HEK293T (cell line): ENCODE results near the gene NFE2L3.
"Not testable (repeated sequence)": the region's sequence is repeated elsewhere in the genome, so short reads cannot be mapped to it uniquely, and the experiment has no call there.

ENCODE experiments used
- CTCF ChIA-PET: fragments of 350-600 bp; formaldehyde crosslinking; extraction: SDS; loops from one replicate; lab custom pipeline; 2021; ENCODE audit warnings: antibody characterized with exemption, inconsistent platforms; lab: Yijun Ruan, JAX
- POLR2A ChIA-PET: fragments of 350-600 bp; formaldehyde crosslinking; extraction: SDS; loops from one replicate; lab custom pipeline; 2020; ENCODE audit warnings: antibody characterized with exemption, inconsistent platforms; lab: Yijun Ruan, JAX
- DNase-seq: peaks from one replicate; pipeline ENCODE4 v3.0.0; 2012; ENCODE audit warnings: mixed read lengths; ENCODE audit errors: extremely low spot score
- ARNT ChIP-seq: fragments of 450-650 bp; IDR thresholded peaks from 2 replicates; pipeline ENCODE4 v1.6.1; 2017; ENCODE audit warnings: mild to moderate bottlenecking
- BHLHE40 ChIP-seq: fragments of 450-650 bp; IDR thresholded peaks from 2 replicates; pipeline ENCODE4 v1.6.1; 2016; ENCODE audit warnings: mild to moderate bottlenecking, moderate library complexity, borderline replicate concordance
- CTBP1 ChIP-seq: fragments of 450-650 bp; IDR thresholded peaks from 2 replicates; pipeline ENCODE4 v1.6.1; 2016; ENCODE audit warnings: borderline replicate concordance
- ELF4 ChIP-seq: fragments of 450-650 bp; IDR thresholded peaks from 2 replicates; pipeline ENCODE4 v1.6.1; 2017; ENCODE audit warnings: antibody characterized with exemption
- FOXA1 ChIP-seq: fragments of 450-650 bp; IDR thresholded peaks from 2 replicates; pipeline ENCODE4 v1.6.1; 2016; ENCODE audit warnings: mild to moderate bottlenecking
- FOXK2 ChIP-seq: fragments of 450-650 bp; IDR thresholded peaks from 2 replicates; pipeline ENCODE4 v1.6.1; 2016; ENCODE audit warnings: mild to moderate bottlenecking
- FOXM1 ChIP-seq: fragments of 450-650 bp; IDR thresholded peaks from 2 replicates; pipeline ENCODE4 v1.6.1; 2017; ENCODE audit warnings: mild to moderate bottlenecking, borderline replicate concordance
- HDGF ChIP-seq: fragments of 450-650 bp; IDR thresholded peaks from 2 replicates; pipeline ENCODE4 v1.6.1; 2017; ENCODE audit warnings: antibody characterized with exemption, borderline replicate concordance
- L3MBTL2 ChIP-seq: fragments of 450-650 bp; conservative IDR thresholded peaks from 2 replicates; pipeline ENCODE4 v1.6.1; 2016; ENCODE audit warnings: mild to moderate bottlenecking
- LEF1 ChIP-seq: fragments of 450-650 bp; IDR thresholded peaks from 2 replicates; pipeline ENCODE4 v1.6.1; 2017; ENCODE audit warnings: mild to moderate bottlenecking, borderline replicate concordance
- NFRKB ChIP-seq: fragments of 450-650 bp; IDR thresholded peaks from 2 replicates; pipeline ENCODE4 v1.6.1; 2016; ENCODE audit warnings: mild to moderate bottlenecking, moderate library complexity
- SP1 ChIP-seq: fragments of 450-650 bp; IDR thresholded peaks from 2 replicates; pipeline ENCODE4 v1.6.1; 2017
- SUZ12 ChIP-seq: fragments of 450-650 bp; IDR thresholded peaks from 2 replicates; pipeline ENCODE4 v1.6.1; 2016; ENCODE audit warnings: mild to moderate bottlenecking
- TARDBP ChIP-seq: fragments of 450-650 bp; IDR thresholded peaks from 2 replicates; pipeline ENCODE4 v1.6.1; 2016
- ZNF384 ChIP-seq: fragments of 450-650 bp; IDR thresholded peaks from 2 replicates; pipeline ENCODE4 v1.6.1; 2016
- TF ChIP-seq, protein P1 (sequence below): fragments of 450-650 bp; IDR thresholded peaks from 2 replicates; pipeline ENCODE4 v1.6.1; 2016

Gene NFE2L3

GRCh38 chr7:26172048-26172447 is 20.1 kb downstream of the NFE2L3 start:
- ChIA-PET POLR2A (no interaction called here), CTCF (no interaction called here)
- DNase-seq = no peak
- TF ChIP-seq CTBP1 (no peak), NFRKB (no peak), FOXM1 (no peak), FOXA1 (no peak)

- DNase-seq, POLR2A ChIA-PET: not testable (repeated sequence)
- CTCF ChIA-PET = interaction anchor here (0.6 kb wide), 1 partner anchor 122 kb away, joined by 3 read pairs; no protein-coding TSS in a partner anchor
Measured at GRCh38 chr7:26175903-26176302, 23.9 kb downstream of the NFE2L3 start.

DNA sequence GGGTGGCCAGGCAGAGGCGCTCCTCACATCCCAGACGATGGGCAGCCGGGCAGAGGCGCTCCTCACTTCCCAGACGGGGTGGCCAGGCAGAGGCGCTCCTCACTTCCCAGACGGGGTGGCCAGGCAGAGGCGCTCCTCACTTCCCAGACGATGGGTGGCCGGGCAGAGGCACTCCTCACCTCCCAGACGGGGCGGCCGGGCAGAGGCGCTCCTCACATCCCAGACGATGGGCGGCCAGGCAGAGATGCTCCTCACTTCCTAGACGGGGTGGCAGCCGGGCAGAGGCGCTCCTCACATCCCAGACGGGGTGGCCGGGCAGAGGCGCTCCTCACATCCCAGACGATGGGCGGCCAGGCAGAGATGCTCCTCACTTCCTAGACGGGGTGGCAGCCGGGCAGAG is 24.7 kb downstream of the NFE2L3 start:
- POLR2A ChIA-PET, DNase-seq, CTCF ChIA-PET: not testable (repeated sequence)

DNA sequence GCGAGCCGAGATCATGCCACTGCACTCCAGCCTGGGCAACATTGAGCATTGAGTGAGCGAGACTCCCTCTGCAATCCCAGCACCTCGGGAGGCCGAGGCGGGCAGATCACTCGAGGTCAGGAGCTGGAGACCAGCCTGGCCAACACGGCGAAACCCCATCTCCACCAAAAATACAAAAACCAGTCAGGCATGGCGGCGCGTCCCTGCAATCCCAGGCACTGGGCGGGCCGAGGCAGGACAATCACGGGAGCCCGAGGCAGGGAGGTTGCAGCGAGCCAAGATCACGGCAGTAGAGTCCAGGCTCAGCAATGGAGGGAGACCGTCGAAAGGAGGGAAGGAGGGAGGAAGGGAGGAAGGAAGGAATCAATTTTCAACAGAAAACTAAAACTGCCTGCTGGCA is 25.3 kb downstream of the NFE2L3 start:
- CTCF ChIA-PET, DNase-seq: not testable (repeated sequence)
- POLR2A ChIA-PET = interaction anchor here (0.5 kb wide), 1 partner anchor 28 kb away, joined by 3 read pairs; no protein-coding TSS in a partner anchor

DNA sequence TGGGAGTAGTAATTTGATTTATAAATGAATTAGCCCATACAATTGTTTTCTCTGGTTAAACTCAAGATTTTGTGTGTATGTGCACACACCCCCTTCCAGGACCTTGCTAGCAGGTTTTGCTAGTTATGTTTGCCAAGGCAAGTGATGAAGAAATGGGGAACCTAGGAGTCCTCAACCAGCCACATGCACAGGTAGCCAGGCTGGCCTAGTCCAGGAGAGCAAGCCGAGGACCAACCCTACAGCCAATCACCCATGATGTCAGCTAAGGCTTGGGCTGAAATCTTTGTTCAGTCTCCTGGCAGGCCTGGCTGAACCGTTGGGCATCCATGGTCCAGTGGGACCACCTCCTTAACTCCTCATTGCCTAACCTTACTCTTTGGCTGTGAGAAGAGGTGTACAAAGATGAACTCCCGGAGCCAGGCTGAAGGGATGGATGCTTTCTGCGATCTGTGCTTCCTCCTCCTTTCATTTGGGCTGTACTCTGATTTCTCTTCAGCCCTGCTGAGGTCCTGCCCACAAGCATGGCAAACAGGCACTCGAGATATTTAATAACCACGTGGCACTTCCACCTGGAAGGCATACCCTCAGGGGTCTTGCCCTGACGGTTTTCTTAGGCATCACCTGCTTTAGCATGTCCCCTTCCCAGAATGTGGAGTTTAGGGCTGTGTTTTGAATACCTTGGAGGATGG is 26.4 kb downstream of the NFE2L3 start:
- CTCF ChIA-PET = interaction anchor here (0.6 kb wide), 1 partner anchor 285 kb away, joined by 3 read pairs; no protein-coding TSS in a partner anchor

GRCh38 chr7:26179422-26179821 is 27.4 kb downstream of the NFE2L3 start:
- DNase-seq = no peak
- ChIA-PET POLR2A (interaction anchor here (1.5 kb wide), 1 partner anchor 28 kb away, joined by 4 read pairs; the partner anchor contains the start of gene NFE2L3), CTCF (interaction anchor here (0.6 kb wide), 1 partner anchor 286 kb away, joined by 3 read pairs; no protein-coding TSS in a partner anchor)
- TF ChIP-seq SUZ12 = no peak

More for the DNA sequence above, 26.4 kb downstream of the NFE2L3 start:
- no peak for DNase-seq
- TF ChIP-seq TARDBP = no peak
- POLR2A ChIA-PET = no interaction called here

DNA sequence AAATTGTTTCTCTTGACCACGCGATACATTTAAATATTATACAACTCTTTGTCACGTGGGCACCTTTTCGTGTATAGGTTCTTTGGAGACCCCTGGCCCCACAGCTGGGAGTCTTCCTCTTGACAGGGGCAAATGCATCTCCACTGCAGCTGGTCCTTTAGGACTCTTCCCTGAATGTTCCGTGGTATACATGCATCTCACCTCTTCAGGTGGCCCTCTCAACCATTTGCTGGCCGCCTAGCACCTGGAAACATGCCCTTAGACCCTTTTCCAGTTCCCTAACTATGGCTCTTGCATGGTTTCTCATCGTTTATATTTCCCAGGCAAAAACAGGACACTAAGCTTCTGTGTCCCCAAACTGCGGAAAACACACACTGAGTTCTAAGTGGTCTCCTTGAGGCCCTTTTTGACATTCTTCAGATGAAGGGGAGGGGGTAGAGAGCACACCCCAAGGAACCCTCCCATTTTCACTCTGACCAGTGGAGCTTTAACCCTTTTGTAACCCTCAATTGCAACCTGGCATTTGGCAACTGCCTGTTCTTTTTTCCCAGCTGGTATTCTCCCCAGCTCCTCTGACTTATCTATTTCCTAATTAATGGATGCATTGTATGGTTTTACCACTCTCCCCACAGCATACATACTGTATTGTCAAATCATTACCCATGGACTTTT is 28.0 kb downstream of the NFE2L3 start:
- ChIA-PET POLR2A (interaction anchor here (0.9 to 1.5 kb wide), 2 partner anchors 22 to 28 kb away, joined by 3 to 4 read pairs; partner anchors contain the start of gene NFE2L3), CTCF (interaction anchor here (0.6 to 0.7 kb wide), 2 partner anchors 105 to 111 kb away, joined by 3 to 7 read pairs; no protein-coding TSS in a partner anchor)
- TF ChIP-seq ARNT (no peak), ZNF384 (no peak), NFRKB (no peak), FOXK2 (no peak), TARDBP (no peak), SP1 (no peak), ELF4 (no peak), BHLHE40 (no peak), HDGF (no peak), LEF1 (no peak), CTBP1 (no peak), FOXM1 (no peak), FOXA1 (no peak)
- TF ChIP-seq, protein P1, sequence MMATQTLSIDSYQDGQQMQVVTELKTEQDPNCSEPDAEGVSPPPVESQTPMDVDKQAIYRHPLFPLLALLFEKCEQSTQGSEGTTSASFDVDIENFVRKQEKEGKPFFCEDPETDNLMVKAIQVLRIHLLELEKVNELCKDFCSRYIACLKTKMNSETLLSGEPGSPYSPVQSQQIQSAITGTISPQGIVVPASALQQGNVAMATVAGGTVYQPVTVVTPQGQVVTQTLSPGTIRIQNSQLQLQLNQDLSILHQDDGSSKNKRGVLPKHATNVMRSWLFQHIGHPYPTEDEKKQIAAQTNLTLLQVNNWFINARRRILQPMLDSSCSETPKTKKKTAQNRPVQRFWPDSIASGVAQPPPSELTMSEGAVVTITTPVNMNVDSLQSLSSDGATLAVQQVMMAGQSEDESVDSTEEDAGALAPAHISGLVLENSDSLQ = no peak
- no peak for DNase-seq

DNA sequence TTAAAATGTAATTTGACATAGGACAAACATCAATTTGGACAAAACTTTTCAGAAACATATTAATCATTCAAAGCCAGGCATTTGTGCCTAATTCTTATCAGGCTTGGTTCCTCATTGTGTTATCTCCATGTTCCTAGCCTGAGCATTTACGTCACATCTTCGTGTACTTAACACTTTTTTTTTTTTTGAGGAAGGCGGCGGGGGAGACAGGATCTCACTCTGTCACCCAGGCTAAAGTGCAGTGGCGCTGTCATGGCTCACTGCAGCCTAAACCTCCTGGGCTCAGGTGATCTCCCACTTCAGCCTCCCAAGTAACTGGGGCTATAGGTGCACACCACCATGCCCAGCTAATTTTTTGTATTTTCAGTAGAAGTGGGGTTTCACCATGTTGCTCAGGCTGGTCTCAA is 28.8 kb downstream of the NFE2L3 start:
- CTCF ChIA-PET = interaction anchor here (0.7 kb wide), 1 partner anchor 111 kb away, joined by 7 read pairs; no protein-coding TSS in a partner anchor
- DNase-seq = no peak

More for the DNA sequence above, 28.8 kb downstream of the NFE2L3 start:
- TF ChIP-seq FOXM1 = no peak
- no peak for TF ChIP-seq LEF1
- TF ChIP-seq SP1 = no peak
- 0 out of 2 replicates have a peak, but pooled peaks have one; percentile 17 for TF ChIP-seq ZNF384
- TF ChIP-seq FOXA1 = no peak
- TF ChIP-seq L3MBTL2 = no peak
- TF ChIP-seq SUZ12 = no peak
- POLR2A ChIA-PET = interaction anchor here (0.9 to 1.9 kb wide), 2 partner anchors 23 to 29 kb away, joined by 3 to 9 read pairs; partner anchors contain the start of gene NFE2L3
